Mesendoderm (in vitro differentiated cells): ENCODE measurements around the gene FARP1.

Experiments
- DNase-seq: peaks from one replicate; pipeline ENCODE4 v3.0.0; 2013
- H2AK5ac ChIP-seq: 2 replicates; pipeline ENCODE4 v1.6.1; 2013; ENCODE audit warnings: low read length, inconsistent platforms
- H2BK120ac ChIP-seq: 2 replicates; pipeline ENCODE4 v1.6.1; 2013; ENCODE audit warnings: low read depth, mild to moderate bottlenecking, low read length, moderate library complexity, mixed read lengths
- H2BK15ac ChIP-seq: replicated peaks from 2 replicates; pipeline ENCODE4 v1.6.1; 2013; ENCODE audit warnings: low read depth, mild to moderate bottlenecking, moderate library complexity
- H2BK5ac ChIP-seq: 2 replicates; pipeline ENCODE4 v1.6.1; 2013; ENCODE audit warnings: low read length, inconsistent platforms
- H3K18ac ChIP-seq: 2 replicates; pipeline ENCODE4 v1.6.1; 2013; ENCODE audit warnings: mild to moderate bottlenecking, low read length, mixed read lengths
- H3K23ac ChIP-seq: one replicate; pipeline ENCODE4 v1.6.1; 2013; ENCODE audit warnings: low read length
- H3K27ac ChIP-seq: 2 replicates; pipeline ENCODE4 v1.5.1; 2013; ENCODE audit warnings: low read depth, mild to moderate bottlenecking, inconsistent platforms, low read length, moderate library complexity
- H3K27me3 ChIP-seq: 2 replicates; pipeline ENCODE4 v1.6.1; 2013; ENCODE audit warnings: low read length, control low read depth, mild to moderate bottlenecking, inconsistent platforms; ENCODE audit not compliant: insufficient read depth, poor library complexity
- H3K36me3 ChIP-seq: 2 replicates; pipeline ENCODE4 v1.6.1; 2013; ENCODE audit warnings: low read length, inconsistent platforms; ENCODE audit not compliant: control insufficient read depth, insufficient read depth
- H3K4ac ChIP-seq: one replicate; pipeline ENCODE4 v1.6.1; 2013; ENCODE audit warnings: low read depth, mild to moderate bottlenecking, low read length, moderate library complexity
- H3K4me1 ChIP-seq: 2 replicates; pipeline ENCODE4 v1.6.1; 2013; ENCODE audit warnings: low read depth, low read length, inconsistent platforms; ENCODE audit not compliant: control insufficient read depth
- H3K4me2 ChIP-seq: 2 replicates; pipeline ENCODE4 v1.6.1; 2013; ENCODE audit warnings: low read length
- H3K4me3 ChIP-seq: 2 replicates; pipeline ENCODE4 v1.5.1; 2013; ENCODE audit warnings: mild to moderate bottlenecking, low read length
- H3K56ac ChIP-seq: one replicate; pipeline ENCODE4 v1.6.1; 2013; ENCODE audit warnings: low read length
- H3K79me1 ChIP-seq: 2 replicates; pipeline ENCODE4 v1.6.1; 2013; ENCODE audit warnings: low read length, inconsistent platforms
- H3K79me2 ChIP-seq: 2 replicates; pipeline ENCODE4 v1.6.1; 2013; ENCODE audit warnings: mild to moderate bottlenecking, low read length; ENCODE audit not compliant: control insufficient read depth, insufficient read depth
- H3K9ac ChIP-seq: 2 replicates; pipeline ENCODE4 v1.6.1; 2013; ENCODE audit warnings: low read length, inconsistent platforms
- H4K5ac ChIP-seq: one replicate; pipeline ENCODE4 v1.6.1; 2013; ENCODE audit warnings: low read length
- H4K8ac ChIP-seq: one replicate; pipeline ENCODE4 v1.6.1; 2013; ENCODE audit warnings: low read depth, mild to moderate bottlenecking, control low read depth, low read length, moderate library complexity
- WGBS: extraction: QIAGEN DNeasy Blood & Tissue Kit; methylation state at CpG from one replicate; pipeline ENCODE4 v1.1.7; 2013; ENCODE audit warnings: low lambda C conversion rate, missing lambda C conversion rate; ENCODE audit not compliant: insufficient coverage; ENCODE audit errors: extremely low coverage; 5-methylcytosine and 5-hydroxymethylcytosine counted together

The FARP1 gene

DNA sequence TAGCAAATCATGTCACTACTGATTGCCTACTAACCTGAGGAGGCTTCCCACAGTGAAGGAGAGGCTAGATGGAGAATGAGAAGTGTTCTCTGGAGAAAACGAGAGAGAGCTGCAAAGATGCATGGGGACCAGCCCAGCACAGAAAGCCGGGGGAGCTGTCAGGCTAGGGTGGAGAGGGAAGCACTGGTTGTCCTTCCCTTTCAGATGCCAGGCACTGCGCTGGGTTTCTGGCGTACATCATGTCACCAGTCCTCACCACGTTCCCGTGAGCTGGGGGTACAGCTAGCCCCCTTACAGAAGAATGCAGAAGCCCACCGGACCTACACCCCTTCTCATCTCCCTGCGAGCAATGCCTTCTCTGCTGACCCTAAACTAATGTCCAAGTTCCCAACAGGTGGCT lies 348.0 kb downstream of the FARP1 start:
- H4K8ac ChIP-seq: no peak overlapping the region
- no peak overlapping the region for H2BK15ac ChIP-seq
- no peak overlapping the region for H2BK120ac ChIP-seq
- no peaks in the 10 kb centered on the region for H3K36me3 ChIP-seq
- no peak overlapping the region for H3K18ac ChIP-seq
- peaks cover 34% of the 10 kb centered on the region for H3K79me1 ChIP-seq
- H3K4ac ChIP-seq: no peak overlapping the region
- H3K27me3 ChIP-seq: no peaks in the 10 kb centered on the region
- H3K27ac ChIP-seq: no peak overlapping the region
- H3K9ac ChIP-seq: no peak overlapping the region
- no peak overlapping the region for H4K5ac ChIP-seq
- H3K4me2 ChIP-seq: no peak overlapping the region
- H2AK5ac ChIP-seq: no peak overlapping the region
- no peak overlapping the region for H3K23ac ChIP-seq
- H3K4me3 ChIP-seq: no peak overlapping the region
- H2BK5ac ChIP-seq: no peak overlapping the region
- DNase-seq: no peak
- no peak overlapping the region for H3K56ac ChIP-seq
- H3K4me1 ChIP-seq: no peaks in the 10 kb centered on the region
- H3K79me2 ChIP-seq: peaks cover 61% of the 10 kb centered on the region
- WGBS: no CpG with 5 or more reads among the region's 8 CpGs

GRCh38 chr13:98492335-98493041 lies 349.6 kb downstream of the FARP1 start:
- Histone ChIP-seq H4K5ac (no peak overlapping the region), H2AK5ac (no peak overlapping the region), H3K4me2 (no peak overlapping the region), H3K4ac (no peak overlapping the region), H2BK120ac (no peak overlapping the region), H3K79me1 (peaks cover 40% of the 10 kb centered on the region), H4K8ac (no peak overlapping the region), H3K9ac (no peak overlapping the region), H3K36me3 (no peaks in the 10 kb centered on the region), H3K4me3 (no peak overlapping the region), H3K27me3 (no peaks in the 10 kb centered on the region), H3K56ac (no peak overlapping the region), H3K4me1 (peaks cover 4% of the 10 kb centered on the region), H2BK5ac (no peak overlapping the region), H3K27ac (no peak overlapping the region), H3K23ac (no peak overlapping the region), H3K79me2 (peaks cover 64% of the 10 kb centered on the region), H2BK15ac (no peak overlapping the region), H3K18ac (no peak overlapping the region)
- WGBS: no CpG with 5 or more reads among the region's 6 CpGs
- no peak for DNase-seq

DNA sequence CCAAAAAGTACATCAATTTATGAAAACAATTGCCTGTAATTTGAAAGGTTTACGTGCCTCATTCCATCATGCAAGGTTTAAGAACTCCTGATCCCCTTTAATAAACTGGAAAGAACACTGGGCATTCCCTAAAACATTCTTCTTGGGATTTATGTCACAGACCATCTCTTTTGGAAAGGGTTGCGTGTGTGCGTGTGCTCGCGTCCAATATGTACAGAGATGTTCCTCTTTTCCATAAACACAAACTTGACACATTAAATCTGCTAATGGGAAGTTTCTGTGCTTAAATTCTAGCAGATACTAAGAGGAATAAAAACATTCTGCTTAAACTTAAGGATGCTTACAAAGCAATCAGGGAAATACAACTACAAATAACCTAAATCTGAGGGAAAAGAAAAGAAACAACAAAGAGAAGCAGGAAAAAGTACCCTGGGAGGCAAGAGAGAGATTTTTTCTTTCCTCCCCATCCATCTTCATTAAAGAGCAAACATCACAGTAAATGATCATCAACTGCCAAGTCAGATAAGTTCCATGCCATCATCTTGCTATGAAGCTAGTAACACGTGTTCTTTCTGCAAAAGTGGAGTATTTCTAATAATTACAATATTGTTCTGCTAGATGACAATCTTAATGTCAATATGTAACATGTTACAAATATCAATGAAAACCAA lies 350.3 kb downstream of the FARP1 start:
- Histone ChIP-seq H3K56ac (no peak overlapping the region), H3K9ac (no peak overlapping the region), H3K4ac (no peak overlapping the region), H2AK5ac (no peak overlapping the region), H3K79me2 (peaks cover 63% of the 10 kb centered on the region), H2BK15ac (no peak overlapping the region), H3K27me3 (no peaks in the 10 kb centered on the region), H2BK120ac (no peak overlapping the region), H2BK5ac (no peak overlapping the region), H3K79me1 (peaks cover 42% of the 10 kb centered on the region), H3K23ac (no peak overlapping the region), H3K18ac (no peak overlapping the region), H3K4me1 (peaks cover 4% of the 10 kb centered on the region), H3K27ac (no peak overlapping the region), H3K36me3 (no peaks in the 10 kb centered on the region), H4K5ac (no peak overlapping the region), H4K8ac (no peak overlapping the region), H3K4me2 (no peak overlapping the region), H3K4me3 (no peak overlapping the region)
- WGBS: no CpG with 5 or more reads among the region's 6 CpGs
- DNase-seq: no peak

DNA sequence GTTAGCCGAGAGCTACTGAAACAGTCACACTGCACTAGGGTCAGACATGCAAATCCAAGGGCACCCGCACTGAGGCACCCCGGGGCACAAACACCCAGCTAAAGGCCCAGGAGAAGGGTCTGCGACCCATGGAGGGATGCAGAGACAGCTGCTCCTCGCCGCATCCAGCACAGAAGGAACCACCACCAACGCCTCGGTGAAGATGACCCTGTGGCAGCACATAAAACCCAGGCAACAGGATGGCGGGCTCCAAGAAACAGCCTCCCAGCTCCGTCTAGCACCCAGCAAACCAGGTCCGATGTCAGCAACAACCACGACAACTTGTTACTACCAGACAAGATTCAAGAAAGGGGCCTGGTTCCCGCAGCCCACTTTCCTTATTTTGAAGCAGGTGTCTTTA lies 351.9 kb downstream of the FARP1 start:
- no peak overlapping the region for H2BK5ac ChIP-seq
- no peak overlapping the region for H3K9ac ChIP-seq
- no peak overlapping the region for H2BK15ac ChIP-seq
- H3K4me2 ChIP-seq: no peak overlapping the region
- H2AK5ac ChIP-seq: no peak overlapping the region
- H3K4ac ChIP-seq: no peak overlapping the region
- no peaks in the 10 kb centered on the region for H3K27me3 ChIP-seq
- H4K8ac ChIP-seq: no peak overlapping the region
- WGBS: no CpG with 5 or more reads among the region's 13 CpGs
- no peaks in the 10 kb centered on the region for H3K36me3 ChIP-seq
- H3K27ac ChIP-seq: no peak overlapping the region
- H3K23ac ChIP-seq: no peak overlapping the region
- DNase-seq: no peak
- no peak overlapping the region for H3K4me3 ChIP-seq
- H3K56ac ChIP-seq: no peak overlapping the region
- H3K4me1 ChIP-seq: peaks cover 4% of the 10 kb centered on the region
- H3K79me2 ChIP-seq: peaks cover 59% of the 10 kb centered on the region
- peaks cover 41% of the 10 kb centered on the region for H3K79me1 ChIP-seq
- H4K5ac ChIP-seq: no peak overlapping the region
- no peak overlapping the region for H3K18ac ChIP-seq
- no peak overlapping the region for H2BK120ac ChIP-seq

- no peak overlapping the region for H3K27ac ChIP-seq
- no peak overlapping the region for H3K56ac ChIP-seq
- no peak overlapping the region for H3K4me3 ChIP-seq
- H3K9ac ChIP-seq: no peak overlapping the region
- H3K18ac ChIP-seq: no peak overlapping the region
- no peak overlapping the region for H2BK15ac ChIP-seq
- no peak for DNase-seq
- H3K79me1 ChIP-seq: peaks cover 37% of the 10 kb centered on the region
- WGBS: no CpG with 5 or more reads among the region's 15 CpGs
- no peaks in the 10 kb centered on the region for H3K36me3 ChIP-seq
- H4K8ac ChIP-seq: no peak overlapping the region
- H3K79me2 ChIP-seq: peaks cover 55% of the 10 kb centered on the region
- H3K4ac ChIP-seq: no peak overlapping the region
- no peak overlapping the region for H3K23ac ChIP-seq
- H2BK120ac ChIP-seq: no peak overlapping the region
- no peak overlapping the region for H4K5ac ChIP-seq
- H2BK5ac ChIP-seq: no peak overlapping the region
- no peak overlapping the region for H2AK5ac ChIP-seq
- H3K4me2 ChIP-seq: no peak overlapping the region
- no peaks in the 10 kb centered on the region for H3K27me3 ChIP-seq
- H3K4me1 ChIP-seq: peaks cover 4% of the 10 kb centered on the region
Measured at GRCh38 chr13:98495627-98496478, 353.0 kb downstream of the FARP1 start.
